HepG2 (cell line): Measurements from ENCODE around the gene HSDL1. TPM values are rescaled to one million over a fixed set of nuclear protein-coding genes. Genes with fewer than 3 reads are reported as not detected.

Experiments
- ETV5 ChIP-seq: IDR thresholded peaks from 2 replicates; pipeline ENCODE4 v1.6.1; 2018; ENCODE audit warnings: missing biosample characterization, missing genetic modification reagents, inconsistent platforms, borderline replicate concordance
- FUBP1 ChIP-seq: sonication (generic); formaldehyde crosslinking; IDR thresholded peaks from 2 replicates; pipeline ENCODE4 v1.5.1; 2020; ENCODE audit warnings: missing genetic modification reagents, mild to moderate bottlenecking, borderline replicate concordance
- JDP2 ChIP-seq: sonication (generic); formaldehyde crosslinking; IDR thresholded peaks from 2 replicates; pipeline ENCODE4 v1.8.1; 2022; ENCODE audit warnings: missing genetic modification reagents, borderline replicate concordance
- NFRKB ChIP-seq: fragments of 450-650 bp; IDR thresholded peaks from 2 replicates; pipeline ENCODE4 v1.6.1; 2017
- PAWR ChIP-seq: sonication (generic); formaldehyde crosslinking; IDR thresholded peaks from 2 replicates; pipeline ENCODE4 v1.4.0; 2020; ENCODE audit warnings: missing genetic modification reagents, mild to moderate bottlenecking, borderline replicate concordance
- RARA ChIP-seq: IDR thresholded peaks from 2 replicates; pipeline ENCODE4 v1.6.1; 2016; ENCODE audit warnings: missing genetic modification reagents, missing compliant biosample characterization
- SMARCE1 ChIP-seq: fragments of 450-650 bp; IDR thresholded peaks from 2 replicates; pipeline ENCODE4 v1.6.1; 2017; ENCODE audit warnings: borderline replicate concordance
- ZNF34 ChIP-seq: sonication (generic); formaldehyde crosslinking; IDR thresholded peaks from 2 replicates; pipeline ENCODE4 v1.4.0; 2020; ENCODE audit warnings: mild to moderate bottlenecking, missing genetic modification reagents, borderline replicate concordance
- ZNF441 ChIP-seq: sonication (generic); formaldehyde crosslinking; IDR thresholded peaks from 2 replicates; pipeline ENCODE4 v1.7.0; 2021; ENCODE audit warnings: missing genetic modification reagents, borderline replicate concordance
- ZNF678 ChIP-seq: sonication (generic); formaldehyde crosslinking; IDR thresholded peaks from 2 replicates; pipeline ENCODE4 v1.4.0; 2020; ENCODE audit warnings: mild to moderate bottlenecking, missing genetic modification reagents
- ZSCAN22 ChIP-seq: sonication (generic); formaldehyde crosslinking; IDR thresholded peaks from 2 replicates; pipeline ENCODE4 v1.4.0; 2020; ENCODE audit warnings: mild to moderate bottlenecking, missing genetic modification reagents
- polyA plus RNA-seq, 8 experiments: library from polyadenylated mRNA; depleted of rRNA in 3 of 8; stranded (reverse) in 7 of 8; unstranded in 1 of 8; fragments of >200 nt; fragmentation: Illumina TruSeq in 4 of 8; extraction: Trizol in 4 of 8; gene quantifications; 2 replicates each; pipeline versions ENCODE4 v1.2.1 to v1.2.3, GENCODE V29; 2011 to 2016; ENCODE audit warnings: low read depth in 4 of 8, missing spikeins in 1 of 8, mixed read lengths in 1 of 8; ENCODE audit not compliant: insufficient read depth in 1 of 8
- total RNA-seq, 5 experiments: library from RNA; depleted of rRNA; stranded (reverse); fragments of >200 nt; fragmentation: Illumina TruSeq; extraction: Trizol; gene quantifications; 2 replicates each; pipeline ENCODE4 v1.2.3, GENCODE V29; 2016; ENCODE audit warnings: low read depth in 1 of 5
- TF ChIP-seq, protein P1 (sequence below): sonication (generic); formaldehyde crosslinking; IDR thresholded peaks from 2 replicates; pipeline ENCODE4 v1.5.0; 2020; ENCODE audit warnings: missing genetic modification reagents
- TF ChIP-seq, protein P2 (sequence below): sonication (generic); formaldehyde crosslinking; IDR thresholded peaks from 2 replicates; pipeline ENCODE4 v1.8.0; 2022; ENCODE audit warnings: missing genetic modification reagents, mild to moderate bottlenecking, inconsistent platforms, borderline replicate concordance
- TF ChIP-seq, protein P3 (sequence below): sonication (generic); formaldehyde crosslinking; IDR thresholded peaks from 2 replicates; pipeline ENCODE4 v1.4.0; 2020; ENCODE audit warnings: missing genetic modification reagents, borderline replicate concordance

The HSDL1 gene
- total and polyA plus RNA-seq, 2 of the 13 experiments (the other 11 are each of a cell fraction or from before 2014, with no cell fraction given) = 49.2 to 49.7 TPM

- TF ChIP-seq ZNF34 (CRISPR knock-in tag) (no peak), NFRKB (no peak), JDP2 (CRISPR knock-in tag) (no peak), FUBP1 (no peak), ZNF441 (CRISPR knock-in tag) (no peak), SMARCE1 (no peak), PAWR (CRISPR knock-in tag) (no peak), ETV5 (CRISPR knock-in tag) (no peak; the same call in none of the 2 replicates), ZNF678 (CRISPR knock-in tag) (no peak), ZSCAN22 (CRISPR knock-in tag) (no peak), RARA (CRISPR knock-in tag) (no peak)
- TF ChIP-seq, protein P1, sequence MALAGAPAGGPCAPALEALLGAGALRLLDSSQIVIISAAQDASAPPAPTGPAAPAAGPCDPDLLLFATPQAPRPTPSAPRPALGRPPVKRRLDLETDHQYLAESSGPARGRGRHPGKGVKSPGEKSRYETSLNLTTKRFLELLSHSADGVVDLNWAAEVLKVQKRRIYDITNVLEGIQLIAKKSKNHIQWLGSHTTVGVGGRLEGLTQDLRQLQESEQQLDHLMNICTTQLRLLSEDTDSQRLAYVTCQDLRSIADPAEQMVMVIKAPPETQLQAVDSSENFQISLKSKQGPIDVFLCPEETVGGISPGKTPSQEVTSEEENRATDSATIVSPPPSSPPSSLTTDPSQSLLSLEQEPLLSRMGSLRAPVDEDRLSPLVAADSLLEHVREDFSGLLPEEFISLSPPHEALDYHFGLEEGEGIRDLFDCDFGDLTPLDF = no peak
- TF ChIP-seq, protein P2, sequence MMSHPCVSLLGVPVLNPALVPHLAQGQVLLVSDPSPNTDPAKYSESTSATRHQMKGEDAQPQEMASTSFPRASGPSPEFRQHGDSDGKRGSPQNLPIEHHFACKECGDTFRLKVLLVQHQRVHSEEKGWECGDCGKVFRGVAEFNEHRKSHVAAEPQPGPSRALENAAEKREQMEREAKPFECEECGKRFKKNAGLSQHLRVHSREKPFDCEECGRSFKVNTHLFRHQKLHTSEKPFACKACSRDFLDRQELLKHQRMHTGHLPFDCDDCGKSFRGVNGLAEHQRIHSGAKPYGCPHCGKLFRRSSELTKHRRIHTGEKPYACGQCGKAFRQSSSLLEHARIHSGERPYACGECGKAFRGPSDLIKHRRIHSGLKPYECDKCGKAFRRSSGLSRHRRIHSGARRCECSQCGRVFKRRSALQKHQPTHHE = no peak
- TF ChIP-seq, protein P3, sequence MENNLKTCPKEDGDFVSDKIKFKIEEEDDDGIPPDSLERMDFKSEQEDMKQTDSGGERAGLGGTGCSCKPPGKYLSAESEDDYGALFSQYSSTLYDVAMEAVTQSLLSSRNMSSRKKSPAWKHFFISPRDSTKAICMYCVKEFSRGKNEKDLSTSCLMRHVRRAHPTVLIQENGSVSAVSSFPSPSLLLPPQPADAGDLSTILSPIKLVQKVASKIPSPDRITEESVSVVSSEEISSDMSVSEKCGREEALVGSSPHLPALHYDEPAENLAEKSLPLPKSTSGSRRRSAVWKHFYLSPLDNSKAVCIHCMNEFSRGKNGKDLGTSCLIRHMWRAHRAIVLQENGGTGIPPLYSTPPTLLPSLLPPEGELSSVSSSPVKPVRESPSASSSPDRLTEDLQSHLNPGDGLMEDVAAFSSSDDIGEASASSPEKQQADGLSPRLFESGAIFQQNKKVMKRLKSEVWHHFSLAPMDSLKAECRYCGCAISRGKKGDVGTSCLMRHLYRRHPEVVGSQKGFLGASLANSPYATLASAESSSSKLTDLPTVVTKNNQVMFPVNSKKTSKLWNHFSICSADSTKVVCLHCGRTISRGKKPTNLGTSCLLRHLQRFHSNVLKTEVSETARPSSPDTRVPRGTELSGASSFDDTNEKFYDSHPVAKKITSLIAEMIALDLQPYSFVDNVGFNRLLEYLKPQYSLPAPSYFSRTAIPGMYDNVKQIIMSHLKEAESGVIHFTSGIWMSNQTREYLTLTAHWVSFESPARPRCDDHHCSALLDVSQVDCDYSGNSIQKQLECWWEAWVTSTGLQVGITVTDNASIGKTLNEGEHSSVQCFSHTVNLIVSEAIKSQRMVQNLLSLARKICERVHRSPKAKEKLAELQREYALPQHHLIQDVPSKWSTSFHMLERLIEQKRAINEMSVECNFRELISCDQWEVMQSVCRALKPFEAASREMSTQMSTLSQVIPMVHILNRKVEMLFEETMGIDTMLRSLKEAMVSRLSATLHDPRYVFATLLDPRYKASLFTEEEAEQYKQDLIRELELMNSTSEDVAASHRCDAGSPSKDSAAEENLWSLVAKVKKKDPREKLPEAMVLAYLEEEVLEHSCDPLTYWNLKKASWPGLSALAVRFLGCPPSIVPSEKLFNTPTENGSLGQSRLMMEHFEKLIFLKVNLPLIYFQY = no peak
These were observed 30.5 kb upstream of the HSDL1 start (continued) for GRCh38 chr16:84175350-84176081.
